Activated B cell treated with CpG ODN at 0.5 μM for 24 hours (primary cell): ENCODE measurements around the gene CENPP. TPM values are rescaled to one million over a fixed set of nuclear protein-coding genes. Genes with fewer than 3 reads are reported as not detected.

Experiments
- ATAC-seq: fragments of 200-7000 bp; cut with Tn5 transposase; one replicate; pipeline ENCODE4 v1.10.0; 2021; ENCODE audit warnings: low read depth, mild to moderate bottlenecking, moderate library complexity
- CTCF ChIA-PET: fragments of 350-600 bp; sonication (Branson Sonifier 250); formaldehyde crosslinking; loops from one replicate; lab custom pipeline; 2021; ENCODE audit warnings: antibody characterized with exemption; lab: Charles Lee
- POLR2A ChIA-PET: fragments of 350-600 bp; sonication (Branson Sonifier 250); formaldehyde crosslinking; loops from one replicate; lab custom pipeline; 2021; ENCODE audit warnings: antibody characterized with exemption; lab: Charles Lee
- DNase-seq: peaks from one replicate; pipeline ENCODE4 v3.0.0; 2022
- H3K27ac Mint-ChIP-seq: one replicate; pipeline ENCODE4 v1.8.0; 2020; ENCODE audit warnings: mixed read lengths
- H3K27me3 Mint-ChIP-seq: one replicate; pipeline ENCODE4 v1.8.0; 2021; ENCODE audit warnings: mixed read lengths
- H3K36me3 Mint-ChIP-seq: one replicate; pipeline ENCODE4 v1.8.0; 2021; ENCODE audit warnings: low read depth, mixed read lengths
- H3K4me1 Mint-ChIP-seq: one replicate; pipeline ENCODE4 v1.8.0; 2021; ENCODE audit warnings: mixed read lengths
- H3K4me3 Mint-ChIP-seq: one replicate; pipeline ENCODE4 v1.8.0; 2020; ENCODE audit warnings: mild to moderate bottlenecking, mixed read lengths
- H3K9me3 Mint-ChIP-seq: one replicate; pipeline ENCODE4 v1.8.0; 2020; ENCODE audit warnings: mixed read lengths
- CTCF ChIP-seq: fragments of 200-600 bp; IDR thresholded peaks from one replicate; pipeline ENCODE4 v1.8.0; 2022; ENCODE audit warnings: antibody characterized with exemption, mild to moderate bottlenecking
- intact Hi-C: fragments of 100-400 bp; cut with micrococcal nuclease; formaldehyde crosslinking; loops from one replicate; pipeline ENCODE4 v1.15.1; 2024
- total RNA-seq: library from RNA; stranded (reverse); gene quantifications from 2 replicates; pipeline ENCODE4 v1.2.3, GENCODE V29; 2022

The CENPP gene
- total RNA-seq, 1 donor from 2014 or later: 5.7 TPM

GRCh38 chr9:92350740-92351133, 25.0 kb downstream of the CENPP start:
- peaks cover 9% of the 10 kb centered on the region for H3K36me3 Mint-ChIP-seq
- H3K9me3 Mint-ChIP-seq: peaks cover 4% of the 10 kb centered on the region
- peaks cover 10% of the 10 kb centered on the region for H3K4me1 Mint-ChIP-seq
- POLR2A ChIA-PET: interaction anchor here (0.6 kb wide), 1 partner anchor 723 kb away, joined by 4 read pairs; no protein-coding TSS in a partner anchor
- no peak overlapping the region for H3K27ac Mint-ChIP-seq
- CTCF ChIA-PET: no interaction called here
- intact Hi-C loops: no loop called here
- TF ChIP-seq CTCF: no peak
- no peaks in the 10 kb centered on the region for H3K27me3 Mint-ChIP-seq
- no peak for ATAC-seq
- DNase-seq: no peak
- H3K4me3 Mint-ChIP-seq: no peak overlapping the region

GRCh38 chr9:92353051-92353450, 27.3 kb downstream of the CENPP start:
- Mint-ChIP-seq H3K4me1 (peaks cover 10% of the 10 kb centered on the region), H3K27me3 (no peaks in the 10 kb centered on the region), H3K27ac (peak overlapping the region; percentile 25), H3K9me3 (peaks cover 12% of the 10 kb centered on the region), H3K36me3 (peaks cover 21% of the 10 kb centered on the region), H3K4me3 (peak overlapping the region; percentile 3)
- ATAC-seq (no peak), DNase-seq (no peak)
- POLR2A ChIA-PET: no interaction called here
- intact Hi-C loops: no loop called here
- TF ChIP-seq CTCF: no peak
- CTCF ChIA-PET: no interaction called here

GRCh38 chr9:92359394-92359995, 33.7 kb downstream of the CENPP start:
- Mint-ChIP-seq H3K27ac (no peak overlapping the region), H3K4me1 (peaks cover 4% of the 10 kb centered on the region), H3K9me3 (peaks cover 13% of the 10 kb centered on the region), H3K4me3 (no peak overlapping the region), H3K27me3 (no peaks in the 10 kb centered on the region), H3K36me3 (peaks cover 23% of the 10 kb centered on the region)
- intact Hi-C loops: no loop called here
- ChIA-PET POLR2A (no interaction called here), CTCF (no interaction called here)
- TF ChIP-seq CTCF: no peak
- DNase-seq (no peak), ATAC-seq (no peak)

GRCh38 chr9:92360083-92360482, 34.3 kb downstream of the CENPP start:
- CTCF ChIA-PET: no interaction called here
- H3K27me3 Mint-ChIP-seq: no peaks in the 10 kb centered on the region
- H3K4me3 Mint-ChIP-seq: no peak overlapping the region
- intact Hi-C loops: no loop called here
- ATAC-seq: no peak
- H3K4me1 Mint-ChIP-seq: peaks cover 4% of the 10 kb centered on the region
- no peak overlapping the region for H3K27ac Mint-ChIP-seq
- H3K36me3 Mint-ChIP-seq: peaks cover 22% of the 10 kb centered on the region
- peaks cover 10% of the 10 kb centered on the region for H3K9me3 Mint-ChIP-seq
- POLR2A ChIA-PET: no interaction called here
- DNase-seq: no peak
- no peak for TF ChIP-seq CTCF

- Mint-ChIP-seq H3K4me1 (no peaks in the 10 kb centered on the region), H3K27ac (no peak overlapping the region), H3K27me3 (no peaks in the 10 kb centered on the region), H3K36me3 (peaks cover 18% of the 10 kb centered on the region), H3K9me3 (peaks cover 8% of the 10 kb centered on the region), H3K4me3 (no peak overlapping the region)
- CTCF ChIA-PET: no interaction called here
- TF ChIP-seq CTCF: no peak
- no peak for DNase-seq
- ATAC-seq: no peak
- POLR2A ChIA-PET: no interaction called here
- intact Hi-C loops: no loop called here
Observed at GRCh38 chr9:92369075-92369474, 43.3 kb downstream of the CENPP start.
